Pancreas (tissue), 10 donors: ENCODE data around the gene RNU5B-1. TPM values are rescaled to one million over a fixed set of nuclear protein-coding genes. Genes with fewer than 3 reads are reported as not detected.

Source experiments
- ATAC-seq, 4 donors: fragments of 200-7000 bp; cut with Tn5 transposase; one replicate each; pipeline versions ENCODE4 v1.8.0 to v1.9.1; 2020; ENCODE audit warnings: mild to moderate bottlenecking in 4 of 4, moderate library complexity in 4 of 4
- DNase-seq, 6 donors: peaks; one replicate each; pipeline ENCODE4 v3.0.0-alpha.2; 2020
- FAIRE-seq: peaks from 2 replicates; lab custom pipeline; 2012; peaks lifted over from hg19 to GRCh38; lab: Jason Lieb, UNC
- H3K27ac ChIP-seq, 4 donors: fragments of 200-600 bp; sonication (generic); 1 replicate in 3 of 4; 2 replicates in 1 of 4; pipeline versions ENCODE4 v1.5.0 to v1.8.0; 2020
- H3K27me3 ChIP-seq, 4 donors: fragments of 200-600 bp; one replicate each; pipeline ENCODE4 v1.8.0; 2021
- H3K36me3 ChIP-seq, 3 donors: fragments of 200-600 bp; sonication (generic) in 1 of 3; one replicate each; pipeline versions ENCODE4 v1.5.0 to v1.8.0; 2020 to 2021
- H3K4me1 ChIP-seq, 3 donors: fragments of 200-600 bp; one replicate each; pipeline ENCODE4 v1.8.0; 2021
- H3K4me3 ChIP-seq, 4 donors: fragments of 200-600 bp; sonication (generic) in 2 of 4; one replicate each; pipeline versions ENCODE4 v1.5.0 to v1.8.0; 2020 to 2021
- H3K9me3 ChIP-seq, 4 donors: fragments of 200-600 bp; one replicate each; pipeline ENCODE4 v1.8.0; 2021
- CTCF ChIP-seq, 4 donors: fragments of 200-600 bp; sonication (generic) in 3 of 4; IDR thresholded peaks; one replicate each; pipeline versions ENCODE4 v1.5.0 to v1.8.0; 2021; ENCODE audit warnings: antibody characterized with exemption in 4 of 4
- WGBS, 2 donors: extraction: QIAGEN DNeasy Blood & Tissue Kit; methylation state at CpG; one replicate each; pipeline ENCODE4 v1.1.7; 2013; 5-methylcytosine and 5-hydroxymethylcytosine counted together
- intact Hi-C, 3 donors: fragments of 100-400 bp; cut with DNase I; formaldehyde crosslinking; loops; one replicate each; pipeline versions ENCODE4 v1.11.1 to v1.14.2; 2022
- polyA plus RNA-seq, 2 donors: library from polyadenylated mRNA; stranded (reverse); fragments of 200-250 nt; gene quantifications; one replicate each; pipeline ENCODE4 v1.2.3, GENCODE V29; 2013
- total RNA-seq, 6 donors: library from RNA; stranded (reverse); fragmentation: NEBNext Ultra II Directional in 4 of 6; extraction: Animal tissue kit (Norgen Biotek cat#: 25700) in 4 of 6; gene quantifications; one replicate each; pipeline versions ENCODE4 v1.2.1 to v1.2.4, GENCODE V29; 2021 to 2023
- donor health status: healthy with polysubstance abuse.
- donor health status: DM: no; HTN: no; CAD: no; lungs with moderate emphysema.
- donor health status: DM: no; HTN: no; CAD: no.
- donor health status: control.
- donor health status: control.
- donor health status: Bipolar disorder and iron deficiency.
- donor health status: DM: yes; HTN: yes; CAD: no.
- donor health status: DM: no; HTN: no; CAD: no.
- donor health status: DM: no; HTN: no; CAD: no.
- donor health status: DM: yes; HTN: yes; CAD: no.

Gene RNU5B-1
- total and polyA plus RNA-seq, 8 donors: 10.5 to 21.8 (median 21.6) TPM; not detected in 5

GRCh38 chr15:65286704-65287519, 17.6 kb upstream of the RNU5B-1 start, which contains the start of gene PARP16:
Gene PARP16 (minus strand): TSS chr15:65286883. CDS start chr15:65286426, 457 bp downstream.
- intact Hi-C loops: no loop called here
- peak; percentile 21 to 47 (median 30) for TF ChIP-seq CTCF (IDR thresholded peaks at IDR 0.05)
- H3K4me3 ChIP-seq: peak within 1 kb of the TSS; percentile 68 to 92 (median 74)
- DNase-seq: peak; percentile 92 to 97 (median 94)
- H3K4me1 ChIP-seq: peaks cover 0 to 13% (median 6%) of the 10 kb centered on the region in 3 donors
- H3K27me3 ChIP-seq: no peaks in the 10 kb centered on the region
- 1 to 4% methylated on average over 34 to 62 of the region's 62 CpGs for WGBS, 2 donors
- H3K9me3 ChIP-seq: no peaks in the 10 kb centered on the region
- FAIRE-seq: no peak
- peak; percentile 94 to 97 (median 96) for ATAC-seq
- H3K36me3 ChIP-seq: no peaks in the 10 kb centered on the region
- H3K27ac ChIP-seq: peak within 1 kb of the TSS; percentile 75 to 92 (median 86)

- H3K27me3 ChIP-seq: no peaks in the 10 kb centered on the region
- WGBS, 2 donors: 88 to 94% methylated on average over 3 of the region's 3 CpGs
- intact Hi-C loops: no loop called here
- no peaks in the 10 kb centered on the region for H3K9me3 ChIP-seq
- peak overlapping the region in 2 of 4 donors; percentile 60 to 85 for H3K27ac ChIP-seq
- peaks cover 0 to 13% (median 6%) of the 10 kb centered on the region in 3 donors for H3K4me1 ChIP-seq
- DNase-seq (no peak), FAIRE-seq (no peak), ATAC-seq (no peak)
- TF ChIP-seq CTCF (IDR thresholded peaks at IDR 0.05): no peak
- no peak overlapping the region for H3K4me3 ChIP-seq
- no peaks in the 10 kb centered on the region for H3K36me3 ChIP-seq
These were observed 17.0 kb upstream of the RNU5B-1 start for GRCh38 chr15:65287520-65287855.

GRCh38 chr15:65289261-65289854, 15.1 kb upstream of the RNU5B-1 start:
- H3K27me3 ChIP-seq: no peaks in the 10 kb centered on the region
- 65 to 68% methylated on average over 7 of the region's 7 CpGs for WGBS, 2 donors
- FAIRE-seq (no peak), DNase-seq (no peak), ATAC-seq (no peak)
- peaks cover 0 to 13% (median 6%) of the 10 kb centered on the region in 3 donors for H3K4me1 ChIP-seq
- H3K9me3 ChIP-seq: no peaks in the 10 kb centered on the region
- no peaks in the 10 kb centered on the region for H3K36me3 ChIP-seq
- intact Hi-C loops: no loop called here
- no peak overlapping the region for H3K27ac ChIP-seq
- H3K4me3 ChIP-seq: no peak overlapping the region
- TF ChIP-seq CTCF (IDR thresholded peaks at IDR 0.05): no peak

- Histone ChIP-seq H3K4me1 (peaks cover 0 to 10% (median 6%) of the 10 kb centered on the region in 3 donors), H3K4me3 (no peak overlapping the region), H3K27ac (no peak overlapping the region), H3K27me3 (no peaks in the 10 kb centered on the region), H3K36me3 (no peaks in the 10 kb centered on the region), H3K9me3 (no peaks in the 10 kb centered on the region)
- no peak for TF ChIP-seq CTCF (IDR thresholded peaks at IDR 0.05)
- 83 to 87% methylated on average over 7 of the region's 7 CpGs for WGBS, 2 donors
- no peak for DNase-seq
- FAIRE-seq: no peak
- intact Hi-C loops: no loop called here
- ATAC-seq: no peak
These were observed 14.2 kb upstream of the RNU5B-1 start for GRCh38 chr15:65290228-65290627.
